ENCODE data around the gene ERC2. TPM values are rescaled to one million over a fixed set of nuclear protein-coding genes. Genes with fewer than 3 reads are reported as not detected.

Gene ERC2
- total and polyA plus RNA-seq, 5 donors from 2014 or later = not detected

DNA sequence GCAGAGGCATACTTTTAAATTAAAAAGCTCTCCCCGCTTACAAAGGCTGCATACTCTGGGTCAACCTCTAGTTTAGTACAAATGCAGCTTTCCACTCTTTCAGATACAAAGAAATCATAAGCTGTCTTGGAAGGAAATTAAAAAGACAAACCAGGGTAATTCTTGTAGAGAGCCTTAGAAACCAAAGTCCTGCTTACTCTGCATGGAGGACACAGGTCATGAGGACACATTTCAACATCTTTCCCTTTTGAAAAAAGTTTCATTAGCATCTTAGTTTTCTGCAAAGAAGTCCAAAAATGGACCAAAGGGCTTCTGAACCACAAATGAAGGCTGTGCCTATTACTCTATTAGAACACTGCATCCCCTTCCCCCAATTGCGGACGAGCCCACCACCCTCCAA lies 930.7 kb downstream of the ERC2 start:
- Mint-ChIP-seq H3K4me1 (no peaks in the 10 kb centered on the region), H3K36me3 (no peaks in the 10 kb centered on the region), H3K4me3 (no peak overlapping the region), H3K27me3 (no peaks in the 10 kb centered on the region), H3K9me3 (peaks cover 0 to 3% (median 0%) of the 10 kb centered on the region in 7 donors), H3K27ac (no peak overlapping the region)
- Histone ChIP-seq H3K27ac (ENCODE audit: insufficient read depth, low read length, poor library complexity, severe bottlenecking) (no peak overlapping the region), H3K4me3 (ENCODE audit: low read depth, low read length) (no peak overlapping the region), H3K4me1 (ENCODE audit: control insufficient read depth, insufficient read depth, low read length, poor library complexity, severe bottlenecking) (no peaks in the 10 kb centered on the region), H3K36me3 (ENCODE audit: control insufficient read depth, insufficient read depth, low read length) (no peaks in the 10 kb centered on the region), H3K27me3 (ENCODE audit: control insufficient read depth, insufficient read depth, low read length) (no peaks in the 10 kb centered on the region), H3K9me3 (ENCODE audit: control insufficient read depth in 2 of 2, low read length in 2 of 2) (no peaks in the 10 kb centered on the region)
- no peak for ATAC-seq (ENCODE audit: low read depth in 2 of 2)
- no peak for DNase-seq

- no peak overlapping the region for H3K4me3 ChIP-seq (ENCODE audit: low read depth, low read length)
- no peak overlapping the region for H3K27ac ChIP-seq (ENCODE audit: insufficient read depth, low read length, poor library complexity, severe bottlenecking)
- no peaks in the 10 kb centered on the region for H3K27me3 ChIP-seq (ENCODE audit: control insufficient read depth, insufficient read depth, low read length)
- Mint-ChIP-seq H3K4me1 (no peaks in the 10 kb centered on the region), H3K27me3 (no peaks in the 10 kb centered on the region), H3K4me3 (no peak overlapping the region), H3K36me3 (no peaks in the 10 kb centered on the region), H3K27ac (no peak overlapping the region), H3K9me3 (peaks cover 0 to 3% (median 0%) of the 10 kb centered on the region in 7 donors)
- no peaks in the 10 kb centered on the region for H3K36me3 ChIP-seq (ENCODE audit: control insufficient read depth, insufficient read depth, low read length)
- ATAC-seq (ENCODE audit: low read depth in 2 of 2) (no peak), DNase-seq (no peak)
- no peaks in the 10 kb centered on the region for H3K9me3 ChIP-seq (ENCODE audit: control insufficient read depth in 2 of 2, low read length in 2 of 2)
- H3K4me1 ChIP-seq (ENCODE audit: control insufficient read depth, insufficient read depth, low read length, poor library complexity, severe bottlenecking) = no peaks in the 10 kb centered on the region
Observed at GRCh38 chr3:55537129-55537528, 931.1 kb downstream of the ERC2 start.

DNA sequence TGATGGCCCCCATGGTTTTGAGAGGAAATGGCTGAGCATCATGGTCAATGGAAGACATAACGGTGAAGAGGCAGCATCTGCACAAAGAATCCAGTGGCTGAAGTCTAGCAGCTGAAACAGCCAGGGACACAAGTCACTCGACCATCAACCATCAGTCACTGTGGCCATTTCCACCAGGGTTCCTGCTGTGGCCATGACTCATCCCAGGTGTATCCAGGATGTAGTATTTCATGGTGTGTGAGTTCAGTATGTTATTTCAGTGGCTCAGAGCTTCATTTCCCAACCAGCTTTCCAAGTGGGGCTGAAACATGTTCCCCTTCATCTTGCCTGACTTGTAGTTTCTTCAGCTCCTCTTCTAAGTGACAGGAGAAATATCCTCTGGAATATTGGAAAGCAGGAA lies 933.4 kb downstream of the ERC2 start:
- H3K36me3 Mint-ChIP-seq = no peaks in the 10 kb centered on the region

GRCh38 chr3:55532806-55533205 lies 935.5 kb downstream of the ERC2 start:
- no peak for ATAC-seq (ENCODE audit: low read depth in 2 of 2)

More for the DNA sequence above, 933.4 kb downstream of the ERC2 start:
- no peaks in the 10 kb centered on the region for H3K9me3 ChIP-seq (ENCODE audit: control insufficient read depth in 2 of 2, low read length in 2 of 2)
- H3K36me3 ChIP-seq (ENCODE audit: control insufficient read depth, insufficient read depth, low read length) = no peaks in the 10 kb centered on the region
- no peaks in the 10 kb centered on the region for H3K27me3 Mint-ChIP-seq
- no peaks in the 10 kb centered on the region for H3K4me1 ChIP-seq (ENCODE audit: control insufficient read depth, insufficient read depth, low read length, poor library complexity, severe bottlenecking)
- H3K4me3 Mint-ChIP-seq = no peak overlapping the region
- H3K27ac Mint-ChIP-seq = no peak overlapping the region
- H3K4me3 ChIP-seq (ENCODE audit: low read depth, low read length) = no peak overlapping the region
- no peak overlapping the region for H3K27ac ChIP-seq (ENCODE audit: insufficient read depth, low read length, poor library complexity, severe bottlenecking)
- no peaks in the 10 kb centered on the region for H3K4me1 Mint-ChIP-seq
- no peaks in the 10 kb centered on the region for H3K27me3 ChIP-seq (ENCODE audit: control insufficient read depth, insufficient read depth, low read length)
- ATAC-seq (ENCODE audit: low read depth in 2 of 2) (no peak), DNase-seq (no peak)
- H3K9me3 Mint-ChIP-seq = peaks cover 0 to 3% (median 0%) of the 10 kb centered on the region in 7 donors

GRCh38 chr3:55531321-55531720 lies 936.9 kb downstream of the ERC2 start:
- Mint-ChIP-seq H3K9me3 (peaks cover 0 to 3% (median 0%) of the 10 kb centered on the region in 7 donors), H3K4me1 (no peaks in the 10 kb centered on the region), H3K4me3 (no peak overlapping the region), H3K36me3 (no peaks in the 10 kb centered on the region), H3K27ac (no peak overlapping the region), H3K27me3 (no peaks in the 10 kb centered on the region)
- no peaks in the 10 kb centered on the region for H3K36me3 ChIP-seq (ENCODE audit: control insufficient read depth, insufficient read depth, low read length)
- no peak for ATAC-seq (ENCODE audit: low read depth in 2 of 2)
- H3K9me3 ChIP-seq (ENCODE audit: control insufficient read depth in 2 of 2, low read length in 2 of 2) = no peaks in the 10 kb centered on the region
- H3K4me1 ChIP-seq (ENCODE audit: control insufficient read depth, insufficient read depth, low read length, poor library complexity, severe bottlenecking) = no peaks in the 10 kb centered on the region
- no peak for DNase-seq
- H3K27me3 ChIP-seq (ENCODE audit: control insufficient read depth, insufficient read depth, low read length) = no peaks in the 10 kb centered on the region
- no peak overlapping the region for H3K27ac ChIP-seq (ENCODE audit: insufficient read depth, low read length, poor library complexity, severe bottlenecking)
- no peak overlapping the region for H3K4me3 ChIP-seq (ENCODE audit: low read depth, low read length)

More at GRCh38 chr3:55532806-55533205, 935.5 kb downstream of the ERC2 start:
- H3K27me3 Mint-ChIP-seq = no peaks in the 10 kb centered on the region
- no peak for DNase-seq
- H3K4me1 ChIP-seq (ENCODE audit: control insufficient read depth, insufficient read depth, low read length, poor library complexity, severe bottlenecking) = no peaks in the 10 kb centered on the region
- H3K9me3 Mint-ChIP-seq = peaks cover 0 to 3% (median 0%) of the 10 kb centered on the region in 7 donors
- no peak overlapping the region for H3K27ac ChIP-seq (ENCODE audit: insufficient read depth, low read length, poor library complexity, severe bottlenecking)
- H3K4me1 Mint-ChIP-seq = no peaks in the 10 kb centered on the region
- H3K36me3 Mint-ChIP-seq = no peaks in the 10 kb centered on the region
- no peaks in the 10 kb centered on the region for H3K27me3 ChIP-seq (ENCODE audit: control insufficient read depth, insufficient read depth, low read length)
- no peaks in the 10 kb centered on the region for H3K9me3 ChIP-seq (ENCODE audit: control insufficient read depth in 2 of 2, low read length in 2 of 2)
- no peaks in the 10 kb centered on the region for H3K36me3 ChIP-seq (ENCODE audit: control insufficient read depth, insufficient read depth, low read length)
- H3K4me3 ChIP-seq (ENCODE audit: low read depth, low read length) = no peak overlapping the region
- H3K27ac Mint-ChIP-seq = no peak overlapping the region
- no peak overlapping the region for H3K4me3 Mint-ChIP-seq

GRCh38 chr3:55527361-55527760 lies 940.9 kb downstream of the ERC2 start:
- H3K4me3 Mint-ChIP-seq = no peak overlapping the region
- Histone ChIP-seq H3K4me1 (ENCODE audit: control insufficient read depth, insufficient read depth, low read length, poor library complexity, severe bottlenecking) (no peaks in the 10 kb centered on the region), H3K9me3 (ENCODE audit: control insufficient read depth in 2 of 2, low read length in 2 of 2) (no peaks in the 10 kb centered on the region), H3K4me3 (ENCODE audit: low read depth, low read length) (no peak overlapping the region), H3K36me3 (ENCODE audit: control insufficient read depth, insufficient read depth, low read length) (no peaks in the 10 kb centered on the region), H3K27ac (ENCODE audit: insufficient read depth, low read length, poor library complexity, severe bottlenecking) (no peak overlapping the region), H3K27me3 (ENCODE audit: control insufficient read depth, insufficient read depth, low read length) (no peaks in the 10 kb centered on the region)
- H3K36me3 Mint-ChIP-seq = no peaks in the 10 kb centered on the region
- H3K27me3 Mint-ChIP-seq = no peaks in the 10 kb centered on the region
- no peak for DNase-seq
- ATAC-seq (ENCODE audit: low read depth in 2 of 2) = no peak
- H3K4me1 Mint-ChIP-seq = no peaks in the 10 kb centered on the region
- H3K9me3 Mint-ChIP-seq = peaks cover 0 to 4% (median 0%) of the 10 kb centered on the region in 7 donors
- H3K27ac Mint-ChIP-seq = no peak overlapping the region

GRCh38 chr3:55526332-55527030 lies 941.8 kb downstream of the ERC2 start:
- Mint-ChIP-seq H3K36me3 (no peaks in the 10 kb centered on the region), H3K9me3 (peaks cover 0 to 4% (median 0%) of the 10 kb centered on the region in 7 donors), H3K27me3 (no peaks in the 10 kb centered on the region), H3K4me1 (no peaks in the 10 kb centered on the region), H3K27ac (no peak overlapping the region), H3K4me3 (no peak overlapping the region)
- Histone ChIP-seq H3K36me3 (ENCODE audit: control insufficient read depth, insufficient read depth, low read length) (no peaks in the 10 kb centered on the region), H3K9me3 (ENCODE audit: control insufficient read depth in 2 of 2, low read length in 2 of 2) (no peaks in the 10 kb centered on the region), H3K4me1 (ENCODE audit: control insufficient read depth, insufficient read depth, low read length, poor library complexity, severe bottlenecking) (no peaks in the 10 kb centered on the region), H3K4me3 (ENCODE audit: low read depth, low read length) (no peak overlapping the region), H3K27ac (ENCODE audit: insufficient read depth, low read length, poor library complexity, severe bottlenecking) (no peak overlapping the region), H3K27me3 (ENCODE audit: control insufficient read depth, insufficient read depth, low read length) (no peaks in the 10 kb centered on the region)
- DNase-seq = no peak
- ATAC-seq (ENCODE audit: low read depth in 2 of 2) = no peak

GRCh38 chr3:55525436-55525835 lies 942.8 kb downstream of the ERC2 start:
- Histone ChIP-seq H3K27ac (ENCODE audit: insufficient read depth, low read length, poor library complexity, severe bottlenecking) (no peak overlapping the region), H3K36me3 (ENCODE audit: control insufficient read depth, insufficient read depth, low read length) (no peaks in the 10 kb centered on the region), H3K4me1 (ENCODE audit: control insufficient read depth, insufficient read depth, low read length, poor library complexity, severe bottlenecking) (no peaks in the 10 kb centered on the region), H3K27me3 (ENCODE audit: control insufficient read depth, insufficient read depth, low read length) (no peaks in the 10 kb centered on the region), H3K4me3 (ENCODE audit: low read depth, low read length) (no peak overlapping the region), H3K9me3 (ENCODE audit: control insufficient read depth in 2 of 2, low read length in 2 of 2) (no peaks in the 10 kb centered on the region)
- Mint-ChIP-seq H3K4me3 (no peak overlapping the region), H3K4me1 (no peaks in the 10 kb centered on the region), H3K27ac (no peak overlapping the region), H3K9me3 (peaks cover 0 to 4% (median 0%) of the 10 kb centered on the region in 7 donors), H3K27me3 (no peaks in the 10 kb centered on the region), H3K36me3 (no peaks in the 10 kb centered on the region)
- DNase-seq = no peak
- no peak for ATAC-seq (ENCODE audit: low read depth in 2 of 2)

Data from CD4-positive, CD25-positive, alpha-beta regulatory T cell (primary cell).